Smooth muscle cell of the coronary artery (primary cell): ENCODE measurements around the gene ZNF487. TPM values are rescaled to one million over a fixed set of nuclear protein-coding genes. Genes with fewer than 3 reads are reported as not detected.

Source experiments
- total RNA-seq: library from RNA; depleted of rRNA; stranded (reverse); fragments of >200 nt; gene quantifications from 2 replicates; pipeline ENCODE4 v1.2.3, GENCODE V29; 2014; ENCODE audit warnings: low replicate concordance

ZNF487 gene
- total RNA-seq = 2.8 and 5.6 TPM in 2 replicates

GRCh38 chr10:43436291-43437140, at the start of gene ZNF487:
TSS of gene ZNF487 (plus strand) at chr10:43437111. CDS start at chr10:43475814, 38,703 bp downstream.

GRCh38 chr10:43408710-43409384, 28.1 kb upstream of the ZNF487 start, which contains the start of gene HNRNPF:
TSS of gene HNRNPF (minus strand) at chr10:43409186. CDS start at chr10:43387884, 21,302 bp downstream.

Other genes starting within 250 kb of the ZNF487 start
- gene RASGEF1A, start 170.0 kb upstream of the ZNF487 start, total RNA-seq = 0.15 and 2.7 TPM in 2 replicates
- not detected in 2 replicates for gene FXYD4, start 65.5 kb upstream of the ZNF487 start, total RNA-seq
- 215 and 341 TPM in 2 replicates for gene HNRNPF, start 27.9 kb upstream of the ZNF487 start, total RNA-seq
- 3.7 and 6.9 TPM in 2 replicates for gene ZNF239, start 137.5 kb downstream of the ZNF487 start, total RNA-seq
- gene ZNF485, start 169.3 kb downstream of the ZNF487 start, total RNA-seq = 1.3 and 2.2 TPM in 2 replicates
- 26.5 and 36.9 TPM in 2 replicates for gene ZNF32, start 211.8 kb downstream of the ZNF487 start, total RNA-seq